Lower leg skin (tissue), 4 donors: ENCODE results near the gene TTN. TPM values are rescaled to one million over a fixed set of nuclear protein-coding genes. Genes with fewer than 3 reads are reported as not detected.

ENCODE experiments used
- DNase-seq, 2 donors: peaks; one replicate each; pipeline ENCODE4 v3.0.0-alpha.2; 2019; ENCODE audit warnings: low spot score in 2 of 2
- H3K4me3 ChIP-seq: fragments of 200-600 bp; sonication (generic); 2 replicates; pipeline ENCODE4 v1.5.1; 2017; ENCODE audit warnings: mild to moderate bottlenecking, low read depth; ENCODE audit not compliant: poor library complexity, severe bottlenecking
- POLR2A ChIP-seq, 2 donors: fragments of 450-650 bp; IDR thresholded peaks; one replicate each; pipeline ENCODE4 v1.6.1; 2016 to 2017; ENCODE audit warnings: antibody characterized with exemption in 2 of 2, mild to moderate bottlenecking in 1 of 2, moderate library complexity in 1 of 2
- WGBS, 2 donors: methylation state at CpG; one replicate each; pipeline ENCODE4 v1.1.5; 2018; 5-methylcytosine and 5-hydroxymethylcytosine counted together
- intact Hi-C: fragments of 100-400 bp; cut with DNase I; formaldehyde crosslinking; loops from one replicate; pipeline ENCODE4 v1.15.0; 2023; ENCODE audit warnings: low total_unique reads
- total RNA-seq, 4 donors: library from RNA; depleted of rRNA; stranded (reverse); fragments of >200 nt; gene quantifications; one replicate each; pipeline ENCODE4 v1.1.0, GENCODE V29; 2016
- TF ChIP-seq, protein P1 (sequence below), 3 donors: fragments of 450-650 bp; IDR thresholded peaks; one replicate each; pipeline ENCODE4 v1.5.1; 2016; ENCODE audit warnings: antibody characterized with exemption in 3 of 3, mild to moderate bottlenecking in 3 of 3, moderate library complexity in 2 of 3

Gene TTN
- total RNA-seq, 4 donors from 2014 or later = 0.25 to 2.4 (median 0.74) TPM

GRCh38 chr2:178776751-178777150 lies 30.5 kb downstream of the TTN start:
- DNase-seq = no peak
- intact Hi-C loops = no loop called here
- 92 to 95% methylated on average over 4 of the region's 4 CpGs for WGBS, 2 donors
- TF ChIP-seq, protein P1, sequence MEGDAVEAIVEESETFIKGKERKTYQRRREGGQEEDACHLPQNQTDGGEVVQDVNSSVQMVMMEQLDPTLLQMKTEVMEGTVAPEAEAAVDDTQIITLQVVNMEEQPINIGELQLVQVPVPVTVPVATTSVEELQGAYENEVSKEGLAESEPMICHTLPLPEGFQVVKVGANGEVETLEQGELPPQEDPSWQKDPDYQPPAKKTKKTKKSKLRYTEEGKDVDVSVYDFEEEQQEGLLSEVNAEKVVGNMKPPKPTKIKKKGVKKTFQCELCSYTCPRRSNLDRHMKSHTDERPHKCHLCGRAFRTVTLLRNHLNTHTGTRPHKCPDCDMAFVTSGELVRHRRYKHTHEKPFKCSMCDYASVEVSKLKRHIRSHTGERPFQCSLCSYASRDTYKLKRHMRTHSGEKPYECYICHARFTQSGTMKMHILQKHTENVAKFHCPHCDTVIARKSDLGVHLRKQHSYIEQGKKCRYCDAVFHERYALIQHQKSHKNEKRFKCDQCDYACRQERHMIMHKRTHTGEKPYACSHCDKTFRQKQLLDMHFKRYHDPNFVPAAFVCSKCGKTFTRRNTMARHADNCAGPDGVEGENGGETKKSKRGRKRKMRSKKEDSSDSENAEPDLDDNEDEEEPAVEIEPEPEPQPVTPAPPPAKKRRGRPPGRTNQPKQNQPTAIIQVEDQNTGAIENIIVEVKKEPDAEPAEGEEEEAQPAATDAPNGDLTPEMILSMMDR (IDR thresholded peaks at IDR 0.05) = no peak
- no peak for TF ChIP-seq POLR2A (IDR thresholded peaks at IDR 0.05)
- no peak overlapping the region for H3K4me3 ChIP-seq

DNA sequence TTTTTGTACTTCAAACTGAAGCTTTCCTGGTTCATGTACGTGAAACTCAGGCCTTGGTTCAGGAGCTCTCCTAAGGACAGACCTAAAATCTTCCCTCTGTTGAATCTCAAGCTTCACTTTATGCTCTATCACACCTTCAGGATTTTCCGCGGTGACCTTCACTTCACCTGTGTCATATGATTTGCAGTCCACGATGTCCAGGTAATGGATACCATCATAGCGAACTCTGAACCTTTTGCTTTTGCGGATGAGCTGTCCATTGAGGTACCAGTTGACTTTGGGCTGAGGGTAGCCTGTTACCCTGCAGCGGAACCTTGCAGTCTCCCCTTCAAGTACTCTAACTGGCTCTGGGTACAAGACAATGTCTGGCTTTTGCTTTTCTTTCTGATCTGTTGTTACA lies 31.2 kb downstream of the TTN start:
- 93 to 94% methylated on average over 7 of the region's 7 CpGs for WGBS, 2 donors
- intact Hi-C loops = no loop called here
- H3K4me3 ChIP-seq = no peak overlapping the region
- DNase-seq = no peak
- no peak for TF ChIP-seq POLR2A (IDR thresholded peaks at IDR 0.05)
- TF ChIP-seq, protein P1 (IDR thresholded peaks at IDR 0.05) = no peak

DNA sequence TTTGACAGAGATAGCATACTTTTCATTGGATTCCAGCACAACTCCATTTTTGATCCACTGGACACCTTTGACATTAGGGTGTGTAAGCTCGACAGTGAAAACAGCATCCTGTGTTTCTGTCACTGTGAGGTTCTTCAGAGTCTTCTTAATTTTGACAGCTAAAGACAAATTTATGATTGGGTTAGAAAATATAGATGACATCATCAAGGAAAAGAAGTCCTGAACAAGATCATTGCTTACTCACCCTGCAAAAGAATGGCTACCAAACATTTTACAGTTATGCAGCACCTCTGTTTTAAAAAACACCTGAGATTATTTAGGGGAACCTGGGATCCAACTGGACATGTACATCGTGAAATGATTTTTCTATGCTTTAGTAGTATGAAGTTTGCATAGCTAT lies 36.7 kb downstream of the TTN start:
- TF ChIP-seq, protein P1 (IDR thresholded peaks at IDR 0.05) = no peak
- TF ChIP-seq POLR2A (IDR thresholded peaks at IDR 0.05) = no peak
- no peak overlapping the region for H3K4me3 ChIP-seq
- 68 to 75% methylated on average over 2 of the region's 2 CpGs for WGBS, 2 donors
- no peak for DNase-seq
- intact Hi-C loops = no loop called here

DNA sequence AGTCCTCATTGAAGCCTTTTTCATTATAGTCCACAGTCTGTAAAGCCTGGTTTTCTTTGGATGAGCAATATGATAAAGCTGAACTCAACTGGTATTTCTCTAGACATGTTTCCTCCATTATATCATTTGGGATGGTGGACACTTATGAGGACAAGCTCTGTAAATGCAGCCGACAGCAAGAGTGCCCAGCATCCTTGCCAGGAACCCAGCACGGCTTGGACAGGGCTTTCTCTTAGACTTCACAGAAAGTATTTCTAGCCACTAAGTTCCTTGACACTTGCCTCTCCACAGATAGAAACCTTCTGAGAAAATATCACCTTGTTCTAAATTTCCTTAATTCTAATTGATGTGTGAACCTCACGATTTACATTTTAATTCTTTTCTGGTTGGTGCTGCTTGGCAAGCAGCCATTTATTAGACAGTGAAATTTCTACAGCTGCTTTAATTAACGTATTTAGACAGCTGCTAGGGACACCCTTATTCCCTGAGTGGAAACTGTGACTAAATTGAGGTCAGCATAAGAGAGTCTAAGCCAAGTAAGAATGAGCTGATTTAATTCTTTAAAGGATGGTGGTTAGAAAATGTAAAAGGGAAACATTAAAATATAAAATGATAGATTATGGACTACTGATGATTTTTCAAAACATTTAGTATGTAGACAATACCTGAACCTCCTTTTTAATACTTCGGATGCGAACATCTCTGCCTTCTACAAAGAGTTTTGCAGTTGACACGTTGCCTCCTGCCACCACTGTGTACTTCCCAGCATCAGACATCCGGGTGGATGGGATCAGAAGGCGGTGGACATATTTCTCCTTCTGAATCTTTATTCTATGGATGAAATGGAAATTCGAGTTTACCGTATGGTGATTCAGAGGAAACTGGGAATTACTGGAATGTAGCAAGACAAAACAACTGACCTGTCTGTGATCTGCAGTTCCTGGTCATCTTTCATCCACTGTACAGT lies 39.8 kb downstream of the TTN start:
- H3K4me3 ChIP-seq = no peak overlapping the region
- DNase-seq = no peak
- TF ChIP-seq POLR2A (IDR thresholded peaks at IDR 0.05) = no peak
- TF ChIP-seq, protein P1 (IDR thresholded peaks at IDR 0.05) = no peak
- 72 to 77% methylated on average over 11 of the region's 11 CpGs for WGBS, 2 donors
- intact Hi-C loops = no loop called here

DNA sequence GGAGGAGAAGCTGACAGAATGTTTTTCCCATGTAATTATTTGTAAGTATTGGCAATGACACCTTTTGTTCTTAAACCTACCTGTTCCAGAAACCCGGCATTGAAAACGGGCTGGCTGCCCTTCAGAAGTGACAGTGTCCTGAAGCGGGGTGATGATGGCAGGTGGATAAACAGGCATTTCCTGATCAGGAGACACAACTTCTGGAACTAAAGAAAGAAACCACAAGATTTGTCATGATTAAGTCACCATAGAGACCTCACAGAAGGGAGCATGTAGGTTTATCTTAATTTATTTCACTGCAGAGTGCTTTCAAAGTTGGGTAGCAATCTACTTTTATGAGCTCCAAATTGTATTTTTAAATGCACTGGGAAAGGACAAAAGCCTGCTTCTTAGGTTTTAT lies 43.1 kb downstream of the TTN start:
- intact Hi-C loops = no loop called here
- DNase-seq = no peak
- no peak overlapping the region for H3K4me3 ChIP-seq
- no peak for TF ChIP-seq POLR2A (IDR thresholded peaks at IDR 0.05)
- TF ChIP-seq, protein P1 (IDR thresholded peaks at IDR 0.05) = no peak
- 56 to 59% methylated on average over 3 of the region's 3 CpGs for WGBS, 2 donors
